GM12874 (cell line): ENCODE measurements around the gene MNS1.

ENCODE experiments used
- CTCF ChIP-seq: IDR thresholded peaks from 2 replicates; pipeline ENCODE4 v1.5.1; 2011; ENCODE audit warnings: low read depth, mild to moderate bottlenecking, control low read depth, low read length, moderate library complexity; ENCODE audit not compliant: insufficient read depth

MNS1 gene

GRCh38 chr15:56491110-56491722 lies 26.3 kb upstream of the MNS1 start:
- TF ChIP-seq CTCF: peak; percentile 86

- TF ChIP-seq CTCF: no peak
Observed at GRCh38 chr15:56490461-56490860, 25.5 kb upstream of the MNS1 start.

- no peak for TF ChIP-seq CTCF
Observed at GRCh38 chr15:56484287-56484686, 19.4 kb upstream of the MNS1 start.

GRCh38 chr15:56475351-56475750 lies 10.4 kb upstream of the MNS1 start:
- no peak for TF ChIP-seq CTCF

GRCh38 chr15:56473017-56473416 lies 8.1 kb upstream of the MNS1 start:
- TF ChIP-seq CTCF: no peak

GRCh38 chr15:56472278-56472677 lies 7.3 kb upstream of the MNS1 start:
- no peak for TF ChIP-seq CTCF

GRCh38 chr15:56471440-56472069 lies 6.6 kb upstream of the MNS1 start:
- TF ChIP-seq CTCF: no peak
